ENCODE data around the gene PER1. TPM values are rescaled to one million over a fixed set of nuclear protein-coding genes. Genes with fewer than 3 reads are reported as not detected.

PER1 gene
- total RNA-seq, 1 donor from 2014 or later, result 45.0 TPM

DNA sequence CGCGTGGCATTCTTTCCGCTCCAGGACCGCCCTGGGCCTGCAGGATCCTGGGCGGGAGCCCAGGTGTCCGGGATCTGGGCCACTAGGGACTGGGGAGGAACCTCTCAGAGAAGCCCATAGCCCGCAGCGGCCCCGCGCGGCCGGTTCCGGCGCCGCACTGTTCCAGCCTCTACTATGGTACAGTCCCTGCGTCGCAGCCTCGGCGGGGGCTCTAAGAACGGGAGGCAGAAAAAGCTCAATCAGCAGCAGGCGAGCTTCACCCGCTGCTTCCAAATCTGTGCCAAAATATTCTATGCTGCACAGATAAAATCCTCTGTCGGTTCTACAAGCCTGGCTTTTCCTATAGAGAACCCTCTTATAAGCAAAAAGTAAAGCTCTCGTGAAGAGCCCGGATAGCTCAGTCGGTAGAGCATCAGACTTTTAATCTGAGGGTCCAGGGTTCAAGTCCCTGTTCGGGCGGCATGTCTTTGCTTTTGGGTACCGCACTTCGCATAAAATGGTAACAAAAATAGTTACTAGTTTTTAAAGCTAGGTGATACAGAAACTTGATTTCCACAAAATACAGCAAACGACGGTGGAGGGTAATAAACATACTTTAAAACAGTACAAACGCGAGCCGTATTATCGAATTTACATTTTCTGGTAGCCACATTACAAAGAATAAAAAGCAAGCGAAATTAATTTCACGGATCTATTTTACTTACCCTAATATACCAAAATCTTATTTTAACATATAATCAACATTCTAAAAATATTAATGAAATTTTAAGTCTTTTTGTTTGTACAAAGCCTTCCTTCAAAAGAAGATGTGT, 33.2 kb downstream of the PER1 start:
- Mint-ChIP-seq H3K4me3 (peak overlapping the region; percentile 93), H3K9me3 (no peaks in the 10 kb centered on the region), H3K36me3 (ENCODE audit: low read depth) (peaks cover 9% of the 10 kb centered on the region), H3K4me1 (peaks cover 58% of the 10 kb centered on the region), H3K27me3 (peaks cover 56% of the 10 kb centered on the region), H3K27ac (peak overlapping the region; percentile 96)
- ChIA-PET CTCF (interaction anchor here (0.6 to 5.6 kb wide), 26 partner anchors 9 to 258 kb away, joined by 3 to 37 read pairs (median 8); partner anchors contain the start of genes CTC1, KRABD2, PFAS and SLC25A35), POLR2A (interaction anchor here (0.5 to 5.2 kb wide), 26 partner anchors 8 to 432 kb away, joined by 3 to 57 read pairs (median 10); partner anchors contain the start of genes BORCS6, CTC1, PER1 and RANGRF)
- ATAC-seq (ENCODE audit: low read depth), result peak; percentile 68
- intact Hi-C loops (cut with micrococcal nuclease), result loop anchor here (1.0 to 2.0 kb wide), 14 partner anchors 28 to 430 kb away; partner anchors contain the start of genes NAA38, PFAS, RANGRF and RPL26
- DNase-seq, result peak; percentile 81
- TF ChIP-seq, protein P1, sequence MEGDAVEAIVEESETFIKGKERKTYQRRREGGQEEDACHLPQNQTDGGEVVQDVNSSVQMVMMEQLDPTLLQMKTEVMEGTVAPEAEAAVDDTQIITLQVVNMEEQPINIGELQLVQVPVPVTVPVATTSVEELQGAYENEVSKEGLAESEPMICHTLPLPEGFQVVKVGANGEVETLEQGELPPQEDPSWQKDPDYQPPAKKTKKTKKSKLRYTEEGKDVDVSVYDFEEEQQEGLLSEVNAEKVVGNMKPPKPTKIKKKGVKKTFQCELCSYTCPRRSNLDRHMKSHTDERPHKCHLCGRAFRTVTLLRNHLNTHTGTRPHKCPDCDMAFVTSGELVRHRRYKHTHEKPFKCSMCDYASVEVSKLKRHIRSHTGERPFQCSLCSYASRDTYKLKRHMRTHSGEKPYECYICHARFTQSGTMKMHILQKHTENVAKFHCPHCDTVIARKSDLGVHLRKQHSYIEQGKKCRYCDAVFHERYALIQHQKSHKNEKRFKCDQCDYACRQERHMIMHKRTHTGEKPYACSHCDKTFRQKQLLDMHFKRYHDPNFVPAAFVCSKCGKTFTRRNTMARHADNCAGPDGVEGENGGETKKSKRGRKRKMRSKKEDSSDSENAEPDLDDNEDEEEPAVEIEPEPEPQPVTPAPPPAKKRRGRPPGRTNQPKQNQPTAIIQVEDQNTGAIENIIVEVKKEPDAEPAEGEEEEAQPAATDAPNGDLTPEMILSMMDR (IDR thresholded peaks at IDR 0.05), result peak; percentile 26

DNA sequence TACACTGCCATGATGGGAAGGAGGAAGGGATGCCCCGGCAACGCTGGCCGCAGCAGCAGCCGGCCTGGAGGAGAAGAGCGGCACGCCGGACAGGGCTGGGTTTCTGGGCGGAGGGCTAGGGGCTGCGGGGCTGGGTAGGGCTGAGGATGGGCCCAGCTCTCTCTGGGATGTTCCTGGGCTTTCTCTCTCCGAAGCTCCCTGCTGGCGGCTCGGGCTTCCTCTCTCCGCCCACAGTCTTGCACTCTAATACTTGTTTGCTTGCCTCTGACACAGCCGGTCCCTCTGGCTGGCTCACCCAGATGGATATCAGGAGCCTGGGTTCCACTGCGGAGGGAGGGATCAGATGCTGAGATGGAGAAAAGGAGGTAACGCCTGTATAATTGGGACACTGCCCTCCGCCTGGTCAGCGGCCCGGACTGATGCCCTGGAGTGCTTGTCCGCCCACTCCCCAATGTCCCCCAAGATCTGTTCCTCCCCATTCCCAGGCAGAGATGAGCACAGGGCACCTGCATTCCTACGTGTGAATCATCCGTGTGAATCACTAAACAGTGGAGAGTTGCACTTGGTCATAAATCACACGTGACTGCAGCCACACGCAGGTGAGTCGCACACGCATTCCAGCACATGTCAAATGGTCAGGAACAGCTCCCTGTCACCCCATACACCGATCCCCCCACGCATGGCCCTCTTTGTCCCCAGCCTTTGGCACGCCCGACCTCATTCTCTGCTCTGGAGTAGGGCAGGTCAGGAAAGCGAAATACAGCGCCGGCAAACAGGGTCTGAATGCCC, 34.0 kb downstream of the PER1 start, which contains the start of gene ALOXE3:
Gene ALOXE3 (minus strand): TSS at position 535 of the 789 bp plus-strand sequence. CDS start 524 bp downstream, at position 11.
- ChIA-PET POLR2A (interaction anchor here (0.5 to 5.2 kb wide), 19 partner anchors 8 to 432 kb away, joined by 3 to 57 read pairs (median 10); partner anchors contain the start of genes BORCS6, CTC1, PER1 and TP53), CTCF (interaction anchor here (1.1 to 5.6 kb wide), 14 partner anchors 9 to 103 kb away, joined by 3 to 37 read pairs (median 12); no protein-coding TSS in a partner anchor)
- peak; percentile 0 for ATAC-seq (ENCODE audit: low read depth)
- peaks cover 9% of the 10 kb centered on the region for H3K36me3 Mint-ChIP-seq (ENCODE audit: low read depth)
- TF ChIP-seq, protein P1 (IDR thresholded peaks at IDR 0.05), result no peak
- no peak for DNase-seq
- no peaks in the 10 kb centered on the region for H3K9me3 Mint-ChIP-seq
- H3K4me3 Mint-ChIP-seq, result peak within 1 kb of the TSS; percentile 93
- intact Hi-C loops (cut with micrococcal nuclease), result loop anchor here (1.0 to 2.0 kb wide), 6 partner anchors 45 to 429 kb away; partner anchors contain the start of genes RANGRF, RPL26 and WRAP53
- H3K27ac Mint-ChIP-seq, result peak within 1 kb of the TSS; percentile 96
- H3K4me1 Mint-ChIP-seq, result peaks cover 50% of the 10 kb centered on the region
- peaks cover 54% of the 10 kb centered on the region for H3K27me3 Mint-ChIP-seq

DNA sequence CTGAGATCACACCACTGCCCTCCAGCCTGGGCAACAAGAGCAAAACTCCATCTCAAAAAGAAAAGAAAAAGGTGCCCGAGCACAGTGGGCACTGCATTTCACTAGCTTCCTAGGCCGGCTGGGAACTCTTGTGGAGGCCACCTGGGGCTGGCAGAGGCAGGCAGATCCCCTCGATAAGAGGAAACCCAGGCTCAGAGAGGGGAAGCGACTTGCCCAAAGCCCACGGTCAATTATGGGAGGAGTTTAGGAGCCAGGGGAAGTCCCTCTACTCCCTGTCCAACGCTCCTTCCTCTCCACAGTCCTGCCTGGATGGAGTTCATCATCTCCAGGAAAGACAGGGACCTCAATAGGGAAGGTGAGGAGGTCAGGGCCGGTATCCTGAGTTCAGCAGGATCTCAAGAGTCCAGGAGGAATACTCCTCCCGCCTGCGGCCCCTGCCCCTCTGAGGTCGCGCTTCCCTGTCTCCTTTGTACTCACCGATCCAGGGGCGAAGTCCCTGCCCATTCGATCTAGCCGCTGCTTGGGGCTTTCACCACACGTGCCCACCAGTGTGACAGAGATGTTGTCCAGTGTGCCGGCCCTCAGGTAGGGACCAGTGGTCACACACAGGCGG, 34.7 kb downstream of the PER1 start:
- Mint-ChIP-seq H3K27me3 (peaks cover 56% of the 10 kb centered on the region), H3K27ac (no peak overlapping the region), H3K9me3 (no peaks in the 10 kb centered on the region), H3K4me3 (peak overlapping the region; percentile 93), H3K36me3 (ENCODE audit: low read depth) (peaks cover 9% of the 10 kb centered on the region), H3K4me1 (peaks cover 43% of the 10 kb centered on the region)
- no peak for DNase-seq
- CTCF ChIA-PET, result interaction anchor here (1.7 to 5.6 kb wide), 4 partner anchors 24 to 58 kb away, joined by 4 to 37 read pairs (median 23); no protein-coding TSS in a partner anchor
- intact Hi-C loops (cut with micrococcal nuclease), result no loop called here
- TF ChIP-seq, protein P1 (IDR thresholded peaks at IDR 0.05), result no peak
- POLR2A ChIA-PET, result interaction anchor here (1.0 to 5.0 kb wide), 7 partner anchors 22 to 56 kb away, joined by 3 to 57 read pairs (median 5); no protein-coding TSS in a partner anchor
- ATAC-seq (ENCODE audit: low read depth), result no peak

DNA sequence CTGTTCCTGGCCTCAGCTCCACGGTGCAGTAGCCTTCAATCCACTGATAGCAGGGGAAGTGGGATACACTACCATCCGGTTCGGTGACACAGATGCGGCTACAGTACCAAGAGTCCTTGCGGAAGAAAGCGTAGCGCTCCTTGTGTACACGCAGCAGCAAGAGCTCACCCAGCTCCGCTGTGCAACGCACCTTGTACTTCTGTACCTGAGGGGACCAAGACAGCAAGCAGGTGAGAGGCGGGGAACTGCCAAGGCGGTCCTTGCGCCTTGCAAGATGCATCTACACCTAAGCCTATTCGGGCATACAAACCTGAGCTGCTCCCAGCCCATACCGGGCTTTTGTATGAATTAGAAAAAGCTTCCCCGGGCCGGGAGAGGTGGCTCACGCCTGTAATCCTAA, 35.4 kb downstream of the PER1 start:
- TF ChIP-seq, protein P1 (IDR thresholded peaks at IDR 0.05), result no peak
- peaks cover 57% of the 10 kb centered on the region for H3K27me3 Mint-ChIP-seq
- H3K4me1 Mint-ChIP-seq, result peaks cover 41% of the 10 kb centered on the region
- CTCF ChIA-PET, result interaction anchor here (1.2 to 5.6 kb wide), 4 partner anchors 23 to 57 kb away, joined by 3 to 34 read pairs (median 8); no protein-coding TSS in a partner anchor
- H3K36me3 Mint-ChIP-seq (ENCODE audit: low read depth), result peaks cover 9% of the 10 kb centered on the region
- DNase-seq, result no peak
- H3K4me3 Mint-ChIP-seq, result no peak overlapping the region
- no peak overlapping the region for H3K27ac Mint-ChIP-seq
- no peaks in the 10 kb centered on the region for H3K9me3 Mint-ChIP-seq
- intact Hi-C loops (cut with micrococcal nuclease), result no loop called here
- ATAC-seq (ENCODE audit: low read depth), result no peak
- POLR2A ChIA-PET, result interaction anchor here (0.6 to 5.0 kb wide), 5 partner anchors 22 to 130 kb away, joined by 3 to 46 read pairs (median 5); no protein-coding TSS in a partner anchor

Data from activated B cell treated with CpG ODN at 0.5 μM for 24 hours (primary cell).